Activated T-cell treated with anti-CD3 and anti-CD28 coated beads, Interleukin-2, amount 50 U/mL, for 4 hours (primary cell): ENCODE results near the gene SWAP70. TPM values are rescaled to one million over a fixed set of nuclear protein-coding genes. Genes with fewer than 3 reads are reported as not detected.
"Not testable (repeated sequence)": the region's sequence is repeated elsewhere in the genome, so short reads cannot be mapped to it uniquely, and the experiment has no call there.

Experiments
- ATAC-seq, 2 donors: fragments of 200-7000 bp; cut with Tn5 transposase; one replicate each; pipeline ENCODE4 v1.10.0; 2021
- DNase-seq: peaks from one replicate; pipeline ENCODE4 v3.0.0-alpha.2; 2020
- H3K27me3 Mint-ChIP-seq: one replicate; pipeline ENCODE4 v1.8.0; 2021; ENCODE audit warnings: low read depth, mixed read lengths
- H3K36me3 Mint-ChIP-seq: one replicate; pipeline ENCODE4 v1.8.0; 2022; ENCODE audit warnings: mixed read lengths; ENCODE audit not compliant: insufficient read depth
- H3K4me1 Mint-ChIP-seq: one replicate; pipeline ENCODE4 v1.8.0; 2021; ENCODE audit warnings: low read depth, mixed read lengths
- H3K4me3 Mint-ChIP-seq: one replicate; pipeline ENCODE4 v1.8.0; 2021; ENCODE audit warnings: mild to moderate bottlenecking, moderate library complexity, mixed read lengths
- H3K9me3 Mint-ChIP-seq: one replicate; pipeline ENCODE4 v1.8.0; 2021; ENCODE audit warnings: mixed read lengths
- total RNA-seq, 3 donors: library from RNA; stranded (reverse); gene quantifications; one replicate each; pipeline ENCODE4 v1.2.1, GENCODE V29; 2021

SWAP70 gene
- total RNA-seq, 3 donors from 2014 or later: 4.6 to 10.0 (median 6.8) TPM

DNA sequence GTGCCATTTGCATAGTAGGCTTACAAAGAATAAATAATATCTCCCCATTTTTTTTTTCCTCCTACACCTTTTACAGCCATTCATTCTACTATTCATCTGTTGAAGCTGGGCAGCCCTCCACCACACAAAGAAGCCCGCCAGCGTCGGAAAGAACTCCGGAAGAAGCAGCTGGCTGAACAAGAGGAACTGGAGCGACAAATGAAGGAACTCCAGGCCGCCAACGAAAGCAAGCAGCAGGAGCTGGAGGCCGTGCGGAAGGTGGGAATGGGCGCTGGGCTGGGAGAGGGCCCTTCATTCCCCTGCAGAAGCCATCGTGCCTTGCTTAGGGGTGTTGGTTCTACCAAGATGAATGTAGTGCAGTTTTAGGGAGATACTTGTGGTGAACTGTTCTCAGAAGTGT, 68.6 kb downstream of the SWAP70 start:
- ATAC-seq (no peak), DNase-seq (no peak)
- H3K4me3 Mint-ChIP-seq: no peak overlapping the region
- H3K36me3 Mint-ChIP-seq: peaks cover 23% of the 10 kb centered on the region
- no peaks in the 10 kb centered on the region for H3K27me3 Mint-ChIP-seq
- H3K4me1 Mint-ChIP-seq: no peaks in the 10 kb centered on the region
- peaks cover 19% of the 10 kb centered on the region for H3K9me3 Mint-ChIP-seq

DNA sequence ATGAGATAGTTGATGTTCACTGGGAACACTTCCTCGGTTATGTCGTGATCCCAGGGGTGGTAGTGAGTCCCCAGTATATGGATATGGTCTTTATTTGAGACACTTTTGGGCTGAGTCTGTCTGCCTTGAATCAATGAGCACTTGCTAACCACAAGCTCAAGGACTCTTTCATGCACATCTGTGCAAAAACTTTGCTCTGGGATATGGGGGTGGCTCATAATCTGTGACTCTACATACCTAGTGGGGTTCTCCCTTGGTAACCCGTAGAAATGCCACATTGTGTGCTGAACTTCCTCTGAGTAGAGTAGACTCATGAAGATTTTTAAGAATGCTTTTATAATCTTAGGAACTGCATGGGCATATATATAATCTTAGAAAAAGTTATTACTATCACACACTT, 69.3 kb downstream of the SWAP70 start:
- Mint-ChIP-seq H3K4me1 (no peaks in the 10 kb centered on the region), H3K4me3 (no peak overlapping the region), H3K9me3 (peaks cover 19% of the 10 kb centered on the region), H3K36me3 (peaks cover 23% of the 10 kb centered on the region), H3K27me3 (no peaks in the 10 kb centered on the region)
- ATAC-seq (no peak), DNase-seq (no peak)

DNA sequence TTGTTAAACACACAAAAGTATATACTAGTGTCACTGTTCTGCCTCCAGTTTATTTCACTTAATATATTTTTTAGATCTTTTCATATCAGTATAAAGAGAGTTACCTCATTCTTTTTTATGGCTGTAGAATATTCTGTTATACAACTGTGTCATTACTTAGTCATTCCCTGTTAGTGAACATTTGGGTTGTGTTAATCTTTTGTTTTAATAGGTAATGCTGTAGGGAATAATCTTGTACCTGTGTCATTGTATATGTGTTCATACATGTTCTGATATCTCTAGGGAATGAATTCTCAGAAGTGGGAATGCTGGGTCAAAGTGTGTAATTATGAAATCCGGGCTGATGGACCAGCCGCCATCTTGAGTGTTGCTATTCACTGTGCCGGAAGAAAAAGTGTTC, 71.4 kb downstream of the SWAP70 start:
- H3K27me3 Mint-ChIP-seq: no peaks in the 10 kb centered on the region
- ATAC-seq (no peak), DNase-seq (no peak)
- peaks cover 25% of the 10 kb centered on the region for H3K36me3 Mint-ChIP-seq
- peaks cover 3% of the 10 kb centered on the region for H3K4me1 Mint-ChIP-seq
- peaks cover 19% of the 10 kb centered on the region for H3K9me3 Mint-ChIP-seq
- no peak overlapping the region for H3K4me3 Mint-ChIP-seq

DNA sequence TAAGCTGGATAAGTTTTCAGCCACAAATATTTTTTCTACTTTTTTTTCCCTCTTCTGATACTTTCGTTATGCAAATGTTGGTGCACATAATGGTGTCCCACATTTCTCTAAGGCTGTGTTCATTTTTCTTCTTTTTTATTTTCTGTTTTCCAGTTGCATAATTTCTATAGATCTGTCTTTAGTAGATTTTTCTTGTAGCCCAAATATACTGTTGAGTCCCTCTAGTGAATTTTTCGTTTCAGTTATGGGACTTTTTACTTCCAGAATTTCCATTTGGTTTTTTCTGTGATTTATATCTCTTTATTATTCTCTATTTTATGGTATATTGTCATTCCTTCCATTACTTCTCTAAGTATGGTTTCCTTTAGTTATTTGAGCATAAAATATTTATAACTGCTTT, 72.0 kb downstream of the SWAP70 start:
- no peaks in the 10 kb centered on the region for H3K27me3 Mint-ChIP-seq
- ATAC-seq: no peak
- no peak overlapping the region for H3K4me3 Mint-ChIP-seq
- no peak for DNase-seq
- H3K4me1 Mint-ChIP-seq: peaks cover 3% of the 10 kb centered on the region
- H3K36me3 Mint-ChIP-seq: peaks cover 25% of the 10 kb centered on the region
- peaks cover 19% of the 10 kb centered on the region for H3K9me3 Mint-ChIP-seq

DNA sequence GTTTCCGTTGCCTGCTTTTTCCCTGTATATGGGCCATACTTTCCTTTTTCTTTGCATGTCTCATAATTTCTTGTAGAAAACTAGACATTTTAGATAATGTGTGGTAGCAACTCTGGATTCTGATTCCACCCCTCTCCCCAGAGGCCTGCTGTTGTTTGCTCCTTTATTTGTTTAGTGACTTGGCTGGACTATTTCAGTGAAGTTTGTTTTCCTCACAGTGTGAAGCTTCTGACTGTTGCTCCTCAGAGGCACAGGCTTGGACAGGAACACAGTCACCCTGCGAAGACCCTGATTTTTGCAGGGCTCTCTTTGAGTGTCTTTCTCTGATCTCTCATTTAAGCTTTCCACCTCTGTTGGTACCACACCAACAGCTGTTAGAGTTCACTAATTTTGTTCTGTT, 72.5 kb downstream of the SWAP70 start:
- no peak for DNase-seq
- ATAC-seq: no peak
- Mint-ChIP-seq H3K36me3 (peaks cover 27% of the 10 kb centered on the region), H3K27me3 (no peaks in the 10 kb centered on the region), H3K9me3 (peaks cover 19% of the 10 kb centered on the region), H3K4me3 (no peak overlapping the region), H3K4me1 (peaks cover 3% of the 10 kb centered on the region)

DNA sequence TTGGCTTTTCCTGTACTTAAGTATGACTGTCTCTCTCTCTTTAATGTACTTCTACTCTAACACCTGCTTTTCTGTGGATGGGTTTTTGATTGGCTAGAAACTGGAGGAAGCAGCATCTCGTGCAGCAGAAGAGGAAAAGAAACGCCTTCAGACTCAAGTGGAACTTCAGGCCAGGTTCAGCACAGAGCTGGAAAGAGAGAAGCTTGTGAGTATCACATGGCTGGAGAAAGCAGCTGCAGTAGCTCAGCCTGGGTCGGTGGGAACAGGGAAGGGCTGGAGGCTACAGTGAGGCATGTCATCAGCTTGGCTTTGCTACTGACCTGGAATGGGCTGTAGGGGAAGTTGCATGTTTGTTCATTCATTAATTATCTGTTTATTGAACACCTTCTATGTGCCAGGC, 74.2 kb downstream of the SWAP70 start:
- Mint-ChIP-seq H3K9me3 (peaks cover 19% of the 10 kb centered on the region), H3K36me3 (peaks cover 24% of the 10 kb centered on the region), H3K4me3 (no peak overlapping the region), H3K4me1 (peaks cover 3% of the 10 kb centered on the region), H3K27me3 (no peaks in the 10 kb centered on the region)
- ATAC-seq: no peak
- DNase-seq: no peak

DNA sequence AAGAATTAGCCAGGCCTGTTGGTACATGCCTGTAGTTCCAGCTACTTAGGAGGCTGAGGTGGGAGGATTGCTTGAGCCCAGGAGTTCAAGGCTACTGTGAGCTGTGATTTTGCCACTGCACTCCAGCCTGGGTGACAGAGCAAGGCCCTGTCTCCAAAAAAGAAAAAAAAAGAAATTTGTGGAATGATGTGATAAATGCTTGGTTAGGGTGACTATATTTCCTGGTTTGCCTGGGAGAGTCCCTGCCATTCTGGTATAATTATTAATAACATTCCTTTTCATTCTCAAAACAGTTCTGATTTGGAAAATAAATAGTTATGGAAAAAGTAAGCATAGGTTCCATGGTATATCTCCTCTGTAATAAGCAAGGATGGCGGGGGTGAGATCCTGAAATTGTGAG, 74.8 kb downstream of the SWAP70 start:
- Mint-ChIP-seq H3K9me3 (peaks cover 19% of the 10 kb centered on the region), H3K4me3 (no peak overlapping the region), H3K36me3 (peaks cover 24% of the 10 kb centered on the region), H3K27me3 (no peaks in the 10 kb centered on the region), H3K4me1 (peaks cover 3% of the 10 kb centered on the region)
- ATAC-seq (no peak), DNase-seq (no peak)

DNA sequence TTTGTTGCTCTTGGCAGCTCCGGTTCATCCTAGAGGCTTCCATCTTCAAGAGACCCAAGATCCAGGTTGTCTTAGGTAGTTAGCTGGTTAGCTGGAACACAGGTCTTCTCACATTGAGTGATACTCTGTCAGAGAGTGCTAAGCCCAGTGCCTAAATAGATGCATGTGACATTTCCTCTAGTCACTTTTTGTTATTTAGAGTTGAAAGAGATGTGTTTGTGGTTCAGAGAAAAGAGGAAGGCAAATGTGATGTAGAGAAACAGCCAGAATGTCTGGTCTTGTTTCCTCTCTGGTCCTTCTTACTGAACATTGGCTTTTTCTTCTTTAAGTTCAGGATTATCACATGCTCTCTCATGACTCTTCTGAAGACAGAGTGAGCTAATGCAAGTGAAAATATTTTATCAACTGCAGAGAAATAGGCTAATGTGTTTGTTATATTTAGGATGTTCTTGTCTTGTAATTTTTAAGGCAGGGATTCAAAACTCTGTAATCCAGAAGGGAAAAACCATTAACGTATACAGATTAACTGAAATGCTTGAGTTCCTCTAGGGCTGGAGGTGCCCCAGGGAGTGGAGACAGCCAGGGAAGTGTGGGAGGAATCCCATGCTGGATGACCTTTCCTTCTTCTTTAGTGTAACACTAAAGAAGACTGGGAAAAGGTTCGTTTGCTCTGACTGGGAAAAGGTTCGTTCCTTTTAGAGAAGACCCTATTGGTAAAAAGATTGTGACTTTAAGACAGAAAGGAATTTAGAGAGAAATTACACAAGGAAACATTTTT, 75.4 kb downstream of the SWAP70 start:
- no peak for ATAC-seq
- H3K36me3 Mint-ChIP-seq: peaks cover 24% of the 10 kb centered on the region
- no peaks in the 10 kb centered on the region for H3K27me3 Mint-ChIP-seq
- peaks cover 3% of the 10 kb centered on the region for H3K4me1 Mint-ChIP-seq
- H3K9me3 Mint-ChIP-seq: peaks cover 19% of the 10 kb centered on the region
- DNase-seq: no peak
- H3K4me3 Mint-ChIP-seq: no peak overlapping the region

DNA sequence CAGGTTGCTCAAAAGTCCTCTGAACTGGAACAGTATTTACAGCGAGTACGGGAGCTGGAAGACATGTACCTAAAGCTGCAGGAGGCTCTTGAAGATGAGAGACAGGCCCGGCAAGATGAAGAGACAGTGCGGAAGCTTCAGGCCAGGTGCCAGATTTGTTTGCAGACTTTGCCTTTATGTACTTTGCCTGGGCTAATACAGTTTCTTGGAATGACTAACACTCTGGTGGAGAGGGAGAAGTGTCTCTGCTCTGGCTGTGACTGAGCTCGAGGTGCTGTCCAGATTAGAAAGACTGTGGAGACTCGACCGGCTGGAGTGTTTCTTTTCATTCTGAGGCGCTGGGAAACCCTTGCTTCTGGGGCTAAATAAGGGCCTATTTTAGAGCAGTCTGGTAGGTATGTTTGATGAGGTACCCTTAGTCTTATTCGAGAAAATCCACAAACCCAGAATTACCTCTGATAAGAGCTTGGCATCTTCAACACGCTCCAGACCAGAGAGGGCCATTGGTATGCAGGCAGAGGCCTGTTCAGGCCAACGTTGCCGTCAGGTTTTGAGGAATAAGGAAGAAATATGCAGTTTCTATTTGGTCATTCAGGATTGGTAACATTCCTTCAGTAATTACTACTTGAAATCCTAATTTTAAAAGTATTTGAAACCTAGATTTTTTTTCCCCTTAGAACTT, 76.5 kb downstream of the SWAP70 start:
- peaks cover 15% of the 10 kb centered on the region for H3K9me3 Mint-ChIP-seq
- H3K36me3 Mint-ChIP-seq: peaks cover 21% of the 10 kb centered on the region
- no peak overlapping the region for H3K4me3 Mint-ChIP-seq
- H3K27me3 Mint-ChIP-seq: no peaks in the 10 kb centered on the region
- ATAC-seq (no peak), DNase-seq (no peak)
- peaks cover 3% of the 10 kb centered on the region for H3K4me1 Mint-ChIP-seq

DNA sequence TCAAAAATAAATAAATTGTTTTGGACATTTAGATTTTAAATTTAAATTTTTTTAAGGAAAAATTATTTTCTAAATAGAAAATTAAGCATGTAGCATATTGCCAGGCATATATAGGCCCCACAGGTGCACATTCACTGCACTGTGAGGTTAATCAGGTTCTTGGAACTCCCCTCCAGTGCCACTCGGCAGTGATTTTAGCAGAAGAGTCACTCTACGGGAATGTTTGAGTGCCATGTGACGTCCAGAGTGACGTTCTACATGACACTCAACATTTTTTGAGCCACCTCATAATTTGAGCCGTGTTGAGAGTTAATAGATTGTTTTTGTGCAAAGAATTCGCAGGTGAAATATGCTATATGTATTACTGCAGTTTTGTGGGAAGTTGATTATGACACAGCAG, 77.4 kb downstream of the SWAP70 start:
- H3K4me1 Mint-ChIP-seq: peaks cover 3% of the 10 kb centered on the region
- H3K4me3 Mint-ChIP-seq: no peak overlapping the region
- DNase-seq (no peak), ATAC-seq (no peak)
- peaks cover 12% of the 10 kb centered on the region for H3K36me3 Mint-ChIP-seq
- no peaks in the 10 kb centered on the region for H3K27me3 Mint-ChIP-seq
- H3K9me3 Mint-ChIP-seq: peaks cover 6% of the 10 kb centered on the region

DNA sequence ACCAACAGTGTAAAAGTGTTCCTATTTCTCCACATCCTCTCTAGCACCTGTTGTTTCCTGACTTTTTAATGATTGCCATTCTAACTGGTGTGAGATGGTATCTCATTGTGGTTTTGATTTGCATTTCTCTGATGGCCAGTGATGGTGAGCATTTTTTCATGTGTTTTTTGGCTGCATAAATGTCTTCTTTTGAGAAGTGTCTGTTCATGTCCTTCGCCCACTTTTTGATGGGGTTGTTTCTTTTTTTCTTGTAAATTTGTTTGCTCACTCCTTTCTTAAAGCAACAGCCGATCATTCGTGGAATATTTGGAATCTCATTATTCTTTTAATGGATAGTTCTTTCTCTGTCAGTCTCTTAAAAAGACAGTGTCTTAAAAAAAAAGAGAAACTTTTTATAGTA, 79.6 kb downstream of the SWAP70 start:
- not testable (repeated sequence) for H3K4me1 Mint-ChIP-seq, H3K4me3 Mint-ChIP-seq, H3K36me3 Mint-ChIP-seq, DNase-seq, ATAC-seq, H3K9me3 Mint-ChIP-seq, H3K27me3 Mint-ChIP-seq

DNA sequence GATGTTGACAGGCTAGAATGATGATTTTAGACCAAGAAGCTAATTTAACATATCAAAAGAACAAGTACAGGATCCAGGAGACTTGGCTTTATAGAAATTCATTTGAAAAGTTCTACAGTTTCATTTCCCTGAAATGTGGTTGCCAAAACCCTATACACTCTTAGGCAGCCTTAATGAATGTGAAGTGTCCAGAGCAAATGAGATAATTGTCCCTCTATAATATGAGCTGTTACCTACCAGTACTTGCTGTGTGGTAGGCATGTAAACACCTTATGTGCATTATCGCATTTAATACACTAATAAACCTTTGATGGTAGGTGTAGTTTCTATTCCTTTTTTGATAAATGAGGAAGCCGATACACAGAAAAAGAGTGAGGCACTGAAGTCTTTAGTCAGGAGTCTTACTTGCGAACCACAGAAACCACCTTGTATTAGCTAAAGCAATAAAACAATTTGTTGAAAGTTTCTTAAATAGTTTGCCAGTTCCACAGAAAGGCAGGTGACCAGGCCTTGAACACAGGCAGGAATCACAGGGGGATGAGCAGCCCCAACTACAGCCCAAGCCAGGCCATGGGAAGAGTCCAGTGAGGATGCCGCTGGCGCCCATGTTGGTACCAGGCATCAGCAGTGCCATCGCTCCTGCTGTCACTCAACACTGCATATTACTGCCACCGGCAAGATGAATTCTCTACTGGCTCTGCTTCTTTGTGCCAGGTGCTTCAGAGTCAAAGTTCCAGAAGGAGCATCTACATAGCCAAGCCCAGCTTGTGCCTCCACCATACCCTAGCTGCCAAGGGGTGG, 81.7 kb downstream of the SWAP70 start:
- ATAC-seq (no peak), DNase-seq (no peak)
- Mint-ChIP-seq H3K27me3 (no peaks in the 10 kb centered on the region), H3K36me3 (peaks cover 3% of the 10 kb centered on the region), H3K4me1 (peaks cover 7% of the 10 kb centered on the region), H3K4me3 (no peak overlapping the region), H3K9me3 (no peaks in the 10 kb centered on the region)

DNA sequence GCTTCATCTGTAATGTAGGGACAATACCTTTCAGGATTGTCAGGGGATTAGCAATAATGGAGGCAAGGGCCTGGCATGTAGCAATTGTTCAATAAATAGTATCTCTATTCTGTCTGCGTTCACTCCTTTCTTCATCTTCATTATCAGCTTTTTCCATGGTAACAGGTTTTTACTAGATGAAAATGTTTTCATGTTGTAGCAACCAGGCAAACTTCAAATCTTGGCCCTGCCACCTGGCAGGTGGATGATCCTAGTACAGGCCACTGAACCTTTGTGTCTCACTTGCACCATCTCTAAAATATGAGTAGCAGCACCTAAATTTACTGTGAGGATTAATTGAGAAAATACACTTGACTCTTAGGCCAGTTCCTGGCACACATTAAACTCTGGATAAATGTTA, 83.4 kb downstream of the SWAP70 start:
- H3K27me3 Mint-ChIP-seq: no peaks in the 10 kb centered on the region
- ATAC-seq (no peak), DNase-seq (no peak)
- H3K36me3 Mint-ChIP-seq: no peaks in the 10 kb centered on the region
- no peaks in the 10 kb centered on the region for H3K9me3 Mint-ChIP-seq
- H3K4me1 Mint-ChIP-seq: peaks cover 7% of the 10 kb centered on the region
- H3K4me3 Mint-ChIP-seq: no peak overlapping the region

DNA sequence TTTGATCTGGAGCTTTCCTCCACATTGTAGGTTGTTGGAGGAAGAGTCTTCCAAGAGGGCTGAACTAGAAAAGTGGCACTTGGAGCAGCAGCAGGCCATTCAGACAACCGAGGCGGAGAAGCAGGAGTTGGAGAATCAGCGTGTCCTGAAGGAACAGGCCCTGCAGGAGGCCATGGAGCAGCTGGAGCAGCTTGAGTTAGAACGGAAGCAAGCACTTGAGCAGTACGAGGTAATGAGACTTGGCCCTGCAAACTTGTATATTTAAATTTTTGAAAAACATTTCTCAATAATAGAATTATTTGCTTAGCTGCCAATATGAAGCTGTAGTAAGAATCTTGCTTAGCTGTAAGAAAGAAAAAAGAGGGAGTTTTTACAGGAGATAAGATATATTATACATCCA, 84.0 kb downstream of the SWAP70 start:
- no peak for ATAC-seq
- DNase-seq: no peak
- H3K4me1 Mint-ChIP-seq: peaks cover 7% of the 10 kb centered on the region
- no peaks in the 10 kb centered on the region for H3K9me3 Mint-ChIP-seq
- no peaks in the 10 kb centered on the region for H3K27me3 Mint-ChIP-seq
- H3K4me3 Mint-ChIP-seq: no peak overlapping the region
- no peaks in the 10 kb centered on the region for H3K36me3 Mint-ChIP-seq
